CD8-positive, alpha-beta memory T cell (primary cell): ENCODE results near the gene MRPL3. TPM values are rescaled to one million over a fixed set of nuclear protein-coding genes. Genes with fewer than 3 reads are reported as not detected.

Experiments used
- CTCF ChIA-PET: fragments of 350-600 bp; sonication (Branson Sonifier 250); formaldehyde crosslinking; loops from one replicate; lab custom pipeline; 2021; ENCODE audit warnings: antibody characterized with exemption; lab: Charles Lee
- POLR2A ChIA-PET: fragments of 350-600 bp; sonication (Branson Sonifier 250); formaldehyde crosslinking; loops from one replicate; lab custom pipeline; 2021; ENCODE audit warnings: antibody characterized with exemption; lab: Charles Lee
- DNase-seq, 5 donors: peaks; one replicate each; pipeline versions ENCODE4 v3.0.0 to v3.0.0-alpha.2; 2020 to 2022; ENCODE audit warnings: mixed read lengths in 1 of 5
- H3K27ac ChIP-seq: one replicate; pipeline ENCODE4 v1.7.0; 2013; ENCODE audit warnings: low read depth, mild to moderate bottlenecking, low read length, moderate library complexity
- H3K27me3 ChIP-seq: 2 replicates; pipeline ENCODE4 v1.7.0; 2013; ENCODE audit warnings: low read length, mild to moderate bottlenecking; ENCODE audit not compliant: insufficient read depth, poor library complexity, severe bottlenecking
- H3K36me3 ChIP-seq: 2 replicates; pipeline ENCODE4 v1.7.0; 2013; ENCODE audit warnings: mild to moderate bottlenecking, low read length, moderate library complexity; ENCODE audit not compliant: insufficient read depth
- H3K4me1 ChIP-seq: 2 replicates; pipeline ENCODE4 v1.7.0; 2013; ENCODE audit warnings: mild to moderate bottlenecking, low read length, moderate library complexity; ENCODE audit not compliant: insufficient read depth
- H3K4me3 ChIP-seq: 2 replicates; pipeline ENCODE4 v1.7.0; 2013; ENCODE audit warnings: mild to moderate bottlenecking, low read length
- H3K9me3 ChIP-seq: 2 replicates; pipeline ENCODE4 v1.7.0; 2013; ENCODE audit warnings: mild to moderate bottlenecking, low read length
- H3K27ac Mint-ChIP-seq, 8 donors: one replicate each; pipeline ENCODE4 v1.8.0; 2020 to 2021; ENCODE audit warnings: mixed read lengths in 8 of 8, mild to moderate bottlenecking in 6 of 8, inconsistent platforms in 3 of 8, moderate library complexity in 3 of 8
- H3K27me3 Mint-ChIP-seq, 2 donors: one replicate each; pipeline ENCODE4 v1.8.0; 2020 to 2021; ENCODE audit warnings: mixed read lengths in 2 of 2, mild to moderate bottlenecking in 1 of 2, moderate library complexity in 1 of 2
- H3K36me3 Mint-ChIP-seq, 3 donors: one replicate each; pipeline ENCODE4 v1.8.0; 2020 to 2021; ENCODE audit warnings: mixed read lengths in 3 of 3, inconsistent platforms in 1 of 3, mild to moderate bottlenecking in 1 of 3
- H3K4me1 Mint-ChIP-seq, 3 donors: one replicate each; pipeline ENCODE4 v1.8.0; 2020 to 2021; ENCODE audit warnings: mixed read lengths in 3 of 3, inconsistent platforms in 1 of 3, mild to moderate bottlenecking in 1 of 3
- H3K4me3 Mint-ChIP-seq, 7 donors: one replicate each; pipeline ENCODE4 v1.8.0; 2020 to 2021; ENCODE audit warnings: mixed read lengths in 7 of 7, mild to moderate bottlenecking in 6 of 7, moderate library complexity in 4 of 7, inconsistent platforms in 2 of 7
- H3K9me3 Mint-ChIP-seq, 5 donors: one replicate each; pipeline ENCODE4 v1.8.0; 2020 to 2022; ENCODE audit warnings: mixed read lengths in 5 of 5, mild to moderate bottlenecking in 3 of 5, moderate library complexity in 2 of 5, inconsistent platforms in 1 of 5
- polyA plus RNA-seq: library from polyadenylated mRNA; unstranded; fragments of 300-500 nt; fragmentation: Illumina TruSeq; gene quantifications from one replicate; pipeline ENCODE4 v1.2.3, GENCODE V29; 2021
- total RNA-seq, 2 experiments: library from RNA; stranded (reverse); gene quantifications; one replicate each; pipeline ENCODE4 v1.2.3, GENCODE V29; 2021

The MRPL3 gene
- total and polyA plus RNA-seq, 3 experiments from 2014 or later: 82.5 to 215 (median 213) TPM

DNA sequence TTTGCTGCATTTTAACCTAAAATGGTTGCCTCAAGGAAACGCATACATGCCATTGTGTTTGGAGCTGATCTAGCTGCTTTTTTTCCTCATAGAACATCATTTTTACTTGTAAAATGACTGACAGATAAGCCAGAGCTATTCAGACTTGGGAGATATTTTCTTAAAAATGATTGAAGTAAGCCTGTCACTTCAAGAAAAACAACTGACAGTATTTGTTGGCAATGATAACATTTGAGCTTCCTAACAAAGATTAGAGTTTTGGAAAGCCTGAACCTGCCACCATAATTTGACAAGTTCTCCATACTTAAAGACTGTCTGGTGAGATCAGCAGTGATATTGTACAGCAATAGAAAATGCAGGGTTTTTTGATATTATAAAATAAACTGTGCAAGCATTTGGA, 27.6 kb upstream of the MRPL3 start:
- Histone ChIP-seq H3K27ac (no peak overlapping the region), H3K4me3 (no peak overlapping the region), H3K27me3 (peaks cover under 1% of the 10 kb centered on the region), H3K36me3 (no peaks in the 10 kb centered on the region), H3K9me3 (no peaks in the 10 kb centered on the region), H3K4me1 (no peaks in the 10 kb centered on the region)
- peaks cover 20 to 44% of the 10 kb centered on the region in 2 donors for H3K27me3 Mint-ChIP-seq
- no peak for DNase-seq
- no peak overlapping the region for H3K4me3 Mint-ChIP-seq
- no peak overlapping the region for H3K27ac Mint-ChIP-seq
- H3K4me1 Mint-ChIP-seq: no peaks in the 10 kb centered on the region
- ChIA-PET POLR2A (no interaction called here), CTCF (no interaction called here)
- H3K9me3 Mint-ChIP-seq: peaks cover 0 to 2% (median 0%) of the 10 kb centered on the region in 5 donors
- H3K36me3 Mint-ChIP-seq: no peaks in the 10 kb centered on the region

DNA sequence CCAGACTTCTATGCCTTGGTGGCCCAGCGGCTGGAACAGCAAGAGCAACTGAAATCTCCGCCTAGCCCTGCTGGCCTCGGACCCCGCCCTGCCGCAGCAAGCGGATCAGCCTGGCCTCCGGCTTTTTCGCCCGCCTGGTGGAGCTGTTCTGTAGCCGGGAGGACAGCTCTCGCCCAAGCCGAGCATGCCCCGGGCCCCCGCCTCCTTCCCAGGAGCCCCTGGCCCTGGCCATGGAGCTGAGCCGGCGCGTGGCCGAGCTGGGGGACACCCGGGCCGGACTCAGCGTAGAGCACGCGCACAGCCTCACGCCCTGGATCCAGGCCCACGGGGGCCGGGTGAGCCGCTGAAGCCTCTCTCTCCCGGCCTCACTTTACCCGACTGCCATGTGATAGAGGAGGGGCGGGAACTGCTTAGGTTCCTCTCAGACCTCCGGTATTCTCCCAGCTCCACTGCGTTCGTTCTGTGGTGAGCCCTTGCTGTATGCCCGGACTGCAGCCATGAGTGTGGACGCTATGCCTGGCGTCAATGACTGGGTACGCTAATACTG, 24.1 kb upstream of the MRPL3 start:
- H3K9me3 Mint-ChIP-seq: peaks cover 0 to 2% (median 0%) of the 10 kb centered on the region in 5 donors
- H3K27me3 Mint-ChIP-seq: peaks cover 22 to 46% of the 10 kb centered on the region in 2 donors
- no peaks in the 10 kb centered on the region for H3K4me1 Mint-ChIP-seq
- Histone ChIP-seq H3K27me3 (peaks cover 3% of the 10 kb centered on the region), H3K4me3 (no peak overlapping the region), H3K27ac (no peak overlapping the region), H3K4me1 (no peaks in the 10 kb centered on the region), H3K9me3 (no peaks in the 10 kb centered on the region), H3K36me3 (no peaks in the 10 kb centered on the region)
- H3K27ac Mint-ChIP-seq: no peak overlapping the region
- DNase-seq: no peak
- H3K4me3 Mint-ChIP-seq: no peak overlapping the region
- ChIA-PET CTCF (no interaction called here), POLR2A (no interaction called here)
- no peaks in the 10 kb centered on the region for H3K36me3 Mint-ChIP-seq

DNA sequence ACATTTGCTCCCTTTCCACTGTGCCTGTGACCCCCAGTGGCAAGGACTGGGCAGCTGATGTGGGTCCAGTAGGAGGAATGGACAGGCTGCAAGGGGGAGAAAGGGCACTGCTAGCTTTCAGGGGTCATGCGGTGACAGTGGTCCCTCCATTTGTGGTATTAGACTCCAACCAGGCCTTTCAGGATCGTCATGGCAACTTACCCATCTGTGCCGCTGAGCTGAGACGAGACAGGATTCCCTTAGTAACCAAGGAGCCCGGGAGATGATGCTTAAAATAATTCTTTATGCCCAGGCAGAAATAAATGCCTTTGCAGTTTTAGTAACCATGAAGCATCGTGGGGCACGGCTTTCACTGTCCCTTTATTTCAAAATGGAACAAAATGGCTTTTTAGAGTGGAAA, 15.9 kb upstream of the MRPL3 start:
- Histone ChIP-seq H3K36me3 (no peaks in the 10 kb centered on the region), H3K4me3 (no peak overlapping the region), H3K27me3 (no peaks in the 10 kb centered on the region), H3K27ac (no peak overlapping the region), H3K4me1 (no peaks in the 10 kb centered on the region), H3K9me3 (no peaks in the 10 kb centered on the region)
- DNase-seq: no peak
- Mint-ChIP-seq H3K27ac (no peak overlapping the region), H3K9me3 (peaks cover 0 to 3% (median 3%) of the 10 kb centered on the region in 5 donors), H3K4me3 (no peak overlapping the region), H3K4me1 (no peaks in the 10 kb centered on the region), H3K36me3 (peaks cover 0 to 4% (median 0%) of the 10 kb centered on the region in 3 donors), H3K27me3 (peaks cover 0 to 12% of the 10 kb centered on the region in 2 donors)
- CTCF ChIA-PET: no interaction called here
- POLR2A ChIA-PET: no interaction called here

DNA sequence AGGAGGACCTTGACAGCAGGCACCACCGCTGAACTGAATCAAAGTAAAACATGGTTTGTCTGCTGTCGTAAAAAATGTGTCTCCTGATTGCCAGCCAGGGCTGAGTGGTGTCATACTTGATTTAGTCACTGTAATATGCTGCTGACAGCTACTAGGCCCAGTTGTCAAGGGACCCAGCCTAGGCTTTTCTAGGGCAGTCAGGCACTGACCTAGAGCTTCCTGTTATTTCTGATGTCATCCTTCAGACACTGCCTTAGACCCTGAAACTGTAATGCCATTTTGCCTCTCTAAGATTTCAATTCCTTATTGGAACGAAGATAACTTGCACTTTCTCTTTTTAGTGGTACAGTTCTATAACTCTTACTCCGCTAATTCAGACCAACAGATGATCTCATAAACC, 2.6 kb upstream of the MRPL3 start:
- POLR2A ChIA-PET: no interaction called here
- H3K36me3 ChIP-seq: no peaks in the 10 kb centered on the region
- H3K4me3 Mint-ChIP-seq: peak overlapping the region in 1 of 7 donors; percentile 46

DNA sequence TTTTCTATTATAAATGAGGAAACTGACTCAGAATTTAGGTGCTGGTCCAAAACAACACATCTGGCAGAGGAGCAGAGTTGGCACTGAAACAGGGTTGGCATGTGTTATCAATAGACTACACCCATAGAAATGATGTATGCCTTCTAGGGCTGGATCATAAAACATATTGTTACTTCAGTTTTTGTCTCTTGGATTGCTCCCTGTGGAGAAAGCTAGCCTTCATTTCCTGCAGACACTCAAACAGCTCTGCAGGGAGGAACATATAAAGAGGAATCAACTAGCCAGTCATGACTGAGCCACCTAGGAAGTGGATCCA, 507 bp upstream of the MRPL3 start:
- peaks cover 37% of the 10 kb centered on the region for H3K4me1 ChIP-seq
- H3K27ac ChIP-seq: peak overlapping the region; percentile 82
- peaks cover 0 to 3% of the 10 kb centered on the region in 2 donors for H3K27me3 Mint-ChIP-seq
- H3K4me1 Mint-ChIP-seq: peaks cover 41 to 53% (median 51%) of the 10 kb centered on the region in 3 donors
- peak overlapping the region; percentile 91 to 100 (median 98) for H3K4me3 Mint-ChIP-seq
- peak overlapping the region; percentile 94 to 98 (median 97) for H3K27ac Mint-ChIP-seq
- peaks cover 5% of the 10 kb centered on the region for H3K36me3 ChIP-seq
- ChIA-PET POLR2A (interaction anchor here (0.8 kb wide), 1 partner anchor 122 kb away, joined by 3 read pairs; the partner anchor contains the start of gene NUDT16), CTCF (no interaction called here)
- H3K27me3 ChIP-seq: no peaks in the 10 kb centered on the region
- DNase-seq: no peak
- peak overlapping the region; percentile 91 for H3K4me3 ChIP-seq
- H3K9me3 ChIP-seq: no peaks in the 10 kb centered on the region
- H3K36me3 Mint-ChIP-seq: peaks cover 0 to 36% (median 0%) of the 10 kb centered on the region in 3 donors
- no peaks in the 10 kb centered on the region for H3K9me3 Mint-ChIP-seq

More for the DNA sequence above, 2.6 kb upstream of the MRPL3 start:
- H3K4me3 ChIP-seq: no peak overlapping the region
- H3K36me3 Mint-ChIP-seq: peaks cover 0 to 18% (median 0%) of the 10 kb centered on the region in 3 donors
- H3K4me1 ChIP-seq: peaks cover 36% of the 10 kb centered on the region
- DNase-seq: no peak
- peaks cover 0 to 4% of the 10 kb centered on the region in 2 donors for H3K27me3 Mint-ChIP-seq
- no peaks in the 10 kb centered on the region for H3K27me3 ChIP-seq
- no peak overlapping the region for H3K27ac ChIP-seq
- CTCF ChIA-PET: no interaction called here
- peaks cover 32 to 40% (median 39%) of the 10 kb centered on the region in 3 donors for H3K4me1 Mint-ChIP-seq
- H3K9me3 ChIP-seq: no peaks in the 10 kb centered on the region
- H3K27ac Mint-ChIP-seq: no peak overlapping the region
- H3K9me3 Mint-ChIP-seq: peaks cover 0 to 2% (median 0%) of the 10 kb centered on the region in 5 donors

DNA sequence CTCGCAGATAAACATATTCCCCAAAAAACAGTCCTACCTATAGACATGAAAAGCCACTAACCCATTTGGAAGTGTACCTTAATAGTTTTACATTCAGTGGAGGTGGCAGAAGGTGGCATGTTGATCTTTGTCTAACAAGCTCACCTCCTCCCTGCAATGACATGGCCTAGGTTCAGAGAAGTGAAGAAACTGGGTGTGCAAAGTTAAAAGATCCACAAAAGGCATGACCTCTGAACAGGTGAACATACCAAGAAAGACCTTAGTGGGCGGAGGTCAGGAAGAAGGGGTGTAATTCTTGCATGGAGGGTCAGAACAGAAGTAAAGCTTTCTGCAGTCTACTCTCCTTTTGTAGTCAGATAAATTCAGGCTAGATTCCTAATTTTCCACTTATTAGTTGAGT, 822 bp downstream of the MRPL3 start:
- H3K4me1 Mint-ChIP-seq: peaks cover 41 to 54% (median 52%) of the 10 kb centered on the region in 3 donors
- peak overlapping the region; percentile 82 for H3K27ac ChIP-seq
- no peaks in the 10 kb centered on the region for H3K9me3 Mint-ChIP-seq
- H3K4me3 ChIP-seq: peak overlapping the region; percentile 91
- H3K4me3 Mint-ChIP-seq: peak overlapping the region; percentile 91 to 100 (median 98)
- H3K36me3 Mint-ChIP-seq: peaks cover 0 to 48% (median 0%) of the 10 kb centered on the region in 3 donors
- H3K9me3 ChIP-seq: no peaks in the 10 kb centered on the region
- POLR2A ChIA-PET: no interaction called here
- CTCF ChIA-PET: no interaction called here
- H3K27me3 ChIP-seq: no peaks in the 10 kb centered on the region
- peak in 1 of 5 donors; percentile 3 for DNase-seq
- H3K27me3 Mint-ChIP-seq: no peaks in the 10 kb centered on the region
- H3K4me1 ChIP-seq: peaks cover 37% of the 10 kb centered on the region
- H3K27ac Mint-ChIP-seq: peak overlapping the region; percentile 94 to 98 (median 97)
- H3K36me3 ChIP-seq: peaks cover 8% of the 10 kb centered on the region

- Histone ChIP-seq H3K36me3 (peaks cover 26% of the 10 kb centered on the region), H3K27ac (no peak overlapping the region)
- H3K36me3 Mint-ChIP-seq: peaks cover 0 to 61% (median 6%) of the 10 kb centered on the region in 3 donors
These were observed 8.1 kb downstream of the MRPL3 start for GRCh38 chr3:131494706-131495105.

GRCh38 chr3:131491775-131492174, 11.0 kb downstream of the MRPL3 start:
- Mint-ChIP-seq H3K27ac (no peak overlapping the region), H3K4me3 (no peak overlapping the region), H3K27me3 (no peaks in the 10 kb centered on the region), H3K9me3 (no peaks in the 10 kb centered on the region), H3K36me3 (peaks cover 3 to 51% (median 15%) of the 10 kb centered on the region in 3 donors), H3K4me1 (peaks cover 26 to 31% (median 28%) of the 10 kb centered on the region in 3 donors)
- Histone ChIP-seq H3K27me3 (no peaks in the 10 kb centered on the region), H3K27ac (no peak overlapping the region), H3K4me1 (no peaks in the 10 kb centered on the region), H3K36me3 (peaks cover 23% of the 10 kb centered on the region), H3K4me3 (no peak overlapping the region), H3K9me3 (no peaks in the 10 kb centered on the region)
- ChIA-PET POLR2A (no interaction called here), CTCF (no interaction called here)
- DNase-seq: no peak

More at GRCh38 chr3:131494706-131495105, 8.1 kb downstream of the MRPL3 start:
- Mint-ChIP-seq H3K27ac (peak overlapping the region in 1 of 8 donors; percentile 41), H3K4me3 (no peak overlapping the region), H3K4me1 (peaks cover 22 to 36% (median 29%) of the 10 kb centered on the region in 3 donors), H3K9me3 (no peaks in the 10 kb centered on the region), H3K27me3 (no peaks in the 10 kb centered on the region)
- no peaks in the 10 kb centered on the region for H3K4me1 ChIP-seq
- no peak for DNase-seq
- ChIA-PET POLR2A (no interaction called here), CTCF (no interaction called here)
- no peaks in the 10 kb centered on the region for H3K27me3 ChIP-seq
- no peak overlapping the region for H3K4me3 ChIP-seq
- H3K9me3 ChIP-seq: no peaks in the 10 kb centered on the region
